IMR-90 (cell line): ENCODE results near the gene CCDC27. TPM values are rescaled to one million over a fixed set of nuclear protein-coding genes. Genes with fewer than 3 reads are reported as not detected.

Source experiments
- ATAC-seq: fragments of 200-7000 bp; cut with Tn5 transposase; 2 replicates; pipeline ENCODE4 v1.9.1; 2020; ENCODE audit warnings: low read depth, mild to moderate bottlenecking, moderate library complexity
- BruUV-seq: library from RNA; stranded (reverse); fragments of 400-500 nt; replicated peaks from 2 replicates; lab custom pipeline; 2021; lab: Mats Ljungman, UMichigan
- CTCF ChIA-PET: fragments of 300-600 bp; formaldehyde crosslinking; extraction: SDS; loops from one replicate; lab custom pipeline; 2021; ENCODE audit warnings: antibody characterized with exemption; lab: Yijun Ruan, JAX
- POLR2A ChIA-PET: fragments of 300-600 bp; sonication (Branson Sonifier 250); formaldehyde crosslinking; loops from one replicate; lab custom pipeline; 2022; ENCODE audit warnings: antibody characterized with exemption; ENCODE audit not compliant: unreplicated experiment; lab: Charles Lee
- DNase-seq: peaks from one replicate; pipeline ENCODE4 v3.0.0; 2013
- H2AFZ ChIP-seq: replicated peaks from 2 replicates; pipeline ENCODE3; 2013; ENCODE audit warnings: low read length, mild to moderate bottlenecking; ENCODE audit not compliant: poor library complexity
- H2AK5ac ChIP-seq: 2 replicates; pipeline ENCODE4 v1.6.1; 2013; ENCODE audit warnings: low read depth, low read length, inconsistent platforms
- H2AK9ac ChIP-seq: replicated peaks from 2 replicates; pipeline ENCODE3; 2013; ENCODE audit warnings: mild to moderate bottlenecking, low read depth, low read length, moderate library complexity; ENCODE audit not compliant: poor library complexity
- H2BK120ac ChIP-seq: 2 replicates; pipeline ENCODE4 v1.6.1; 2013; ENCODE audit warnings: low read depth, low read length, inconsistent platforms
- H2BK15ac ChIP-seq: 3 replicates; pipeline ENCODE4 v1.6.1; 2013; ENCODE audit warnings: low read depth, low read length, inconsistent platforms
- H2BK20ac ChIP-seq: 2 replicates; pipeline ENCODE4 v1.6.1; 2013; ENCODE audit warnings: low read depth, mild to moderate bottlenecking, inconsistent platforms, low read length, moderate library complexity
- H2BK5ac ChIP-seq: 2 replicates; pipeline ENCODE4 v1.6.1; 2013; ENCODE audit warnings: mild to moderate bottlenecking, low read depth, low read length, inconsistent platforms; ENCODE audit not compliant: poor library complexity, severe bottlenecking
- H3K14ac ChIP-seq: replicated peaks from 2 replicates; pipeline ENCODE4 v1.6.1; 2013; ENCODE audit warnings: low read depth, low read length, inconsistent platforms
- H3K18ac ChIP-seq: 2 replicates; pipeline ENCODE4 v1.6.1; 2013; ENCODE audit warnings: low read depth, low read length, control low read depth
- H3K23ac ChIP-seq: 2 replicates; pipeline ENCODE4 v1.6.1; 2013; ENCODE audit warnings: low read depth, low read length, inconsistent platforms
- H3K27ac ChIP-seq: 2 replicates; pipeline ENCODE4 v1.5.1; 2013; ENCODE audit warnings: mild to moderate bottlenecking, control low read depth, low read length; ENCODE audit not compliant: insufficient read depth
- H3K27me3 ChIP-seq: 2 replicates; pipeline ENCODE4 v1.6.1; 2013; ENCODE audit warnings: low read length; ENCODE audit not compliant: control insufficient read depth, insufficient read depth
- H3K36me3 ChIP-seq: 2 replicates; pipeline ENCODE4 v1.6.1; 2013; ENCODE audit warnings: low read length, mixed read lengths; ENCODE audit not compliant: control insufficient read depth, insufficient read depth
- H3K4ac ChIP-seq: 2 replicates; pipeline ENCODE4 v1.6.1; 2013; ENCODE audit warnings: low read depth, low read length, inconsistent platforms
- H3K4me1 ChIP-seq: 2 replicates; pipeline ENCODE4 v1.6.1; 2013; ENCODE audit warnings: low read length, mixed read lengths; ENCODE audit not compliant: control insufficient read depth, insufficient read depth
- H3K4me2 ChIP-seq: 2 replicates; pipeline ENCODE4 v1.6.1; 2013; ENCODE audit warnings: low read depth, mild to moderate bottlenecking, control low read depth, low read length, moderate library complexity
- H3K4me3 ChIP-seq: 2 replicates; pipeline ENCODE4 v1.5.1; 2013; ENCODE audit warnings: low read depth, mild to moderate bottlenecking, control low read depth, low read length, moderate library complexity; ENCODE audit not compliant: insufficient read depth
- H3K56ac ChIP-seq: 2 replicates; pipeline ENCODE4 v1.6.1; 2013; ENCODE audit warnings: low read length, inconsistent platforms; ENCODE audit not compliant: insufficient read depth; ENCODE audit errors: extremely low read depth
- H3K79me1 ChIP-seq, 2 experiments: 2 replicates each; pipeline ENCODE4 v1.6.1; 2013; ENCODE audit warnings: low read length in 2 of 2, inconsistent platforms in 1 of 2, low read depth in 1 of 2
- H3K9ac ChIP-seq: 2 replicates; pipeline ENCODE4 v1.6.1; 2013; ENCODE audit warnings: low read depth, low read length, control low read depth
- H3K9me1 ChIP-seq: 2 replicates; pipeline ENCODE4 v1.6.1; 2013; ENCODE audit warnings: low read length, inconsistent platforms; ENCODE audit not compliant: insufficient read depth
- H3K9me3 ChIP-seq: 2 replicates; pipeline ENCODE4 v1.6.1; 2013; ENCODE audit warnings: low read length; ENCODE audit not compliant: control insufficient read depth, insufficient read depth
- H4K20me1 ChIP-seq: 2 replicates; pipeline ENCODE4 v1.6.1; 2013; ENCODE audit warnings: low read length, inconsistent platforms; ENCODE audit not compliant: insufficient read depth
- H4K5ac ChIP-seq: 2 replicates; pipeline ENCODE4 v1.6.1; 2013; ENCODE audit warnings: mild to moderate bottlenecking, low read depth, low read length, control low read depth
- H4K8ac ChIP-seq, 2 experiments: 2 replicates each; pipeline ENCODE4 v1.6.1; 2013; ENCODE audit warnings: low read depth in 2 of 2, low read length in 2 of 2, control low read depth in 1 of 2, inconsistent platforms in 1 of 2
- H4K91ac ChIP-seq: 2 replicates; pipeline ENCODE4 v1.6.1; 2013; ENCODE audit warnings: low read depth, low read length, inconsistent platforms; ENCODE audit not compliant: insufficient read depth
- BHLHE40 ChIP-seq: fragments of 150-350 bp; IDR thresholded peaks from 2 replicates; pipeline ENCODE4 v1.6.1; 2016; ENCODE audit warnings: mild to moderate bottlenecking, low read depth, low read length
- CEBPB ChIP-seq: IDR thresholded peaks from 2 replicates; pipeline ENCODE4 v1.6.1; 2012; ENCODE audit warnings: low read depth, low read length, improper control_type of control experiment
- CHD1 ChIP-seq: IDR thresholded peaks from 2 replicates; pipeline ENCODE4 v1.6.1; 2012; ENCODE audit warnings: low read depth, low read length, improper control_type of control experiment
- FOS ChIP-seq: fragments of 150-350 bp; IDR thresholded peaks from 2 replicates; pipeline ENCODE4 v1.6.1; 2016; ENCODE audit warnings: low read depth, low read length
- MXI1 ChIP-seq: IDR thresholded peaks from 2 replicates; pipeline ENCODE4 v1.6.1; 2012; ENCODE audit warnings: low read depth, mild to moderate bottlenecking, low read length, moderate library complexity, borderline replicate concordance
- NFE2L2 ChIP-seq: fragments of 150-350 bp; IDR thresholded peaks from 2 replicates; pipeline ENCODE4 v1.6.1; 2016; ENCODE audit warnings: low read depth, mild to moderate bottlenecking, low read length
- RAD21 ChIP-seq: IDR thresholded peaks from 2 replicates; pipeline ENCODE4 v1.6.1; 2012; ENCODE audit warnings: low read length, improper control_type of control experiment
- RCOR1 ChIP-seq: IDR thresholded peaks from 2 replicates; pipeline ENCODE4 v1.6.1; 2012; ENCODE audit warnings: mild to moderate bottlenecking, low read length, improper control_type of control experiment; ENCODE audit not compliant: insufficient replicate concordance
- RFX5 ChIP-seq: IDR thresholded peaks from 2 replicates; pipeline ENCODE4 v1.8.0; 2012; ENCODE audit warnings: low read depth, mild to moderate bottlenecking, low read length, moderate library complexity
- SMC3 ChIP-seq: fragments of 150-350 bp; IDR thresholded peaks from 2 replicates; pipeline ENCODE4 v1.6.1; 2016; ENCODE audit warnings: low read depth, mild to moderate bottlenecking, antibody characterized with exemption, low read length, moderate library complexity
- WGBS, 2 experiments: methylation state at CpG; one replicate each; pipeline versions ENCODE4 v1.1.5 to v1.1.7; 2013; ENCODE audit warnings: missing lambda C conversion rate in 2 of 2; ENCODE audit not compliant: insufficient read length in 1 of 2; ENCODE audit errors: extremely low coverage in 2 of 2; 5-methylcytosine and 5-hydroxymethylcytosine counted together
- dilution Hi-C: fragments of 300-500 bp; cut with HindIII; formaldehyde crosslinking; loops from one replicate; pipeline ENCODE4 v1.14.3; 2018; ENCODE audit warnings: low sequenced_read_pairs; ENCODE audit not compliant: unreplicated experiment
- in situ Hi-C: fragments of 300-500 bp; cut with MboI; formaldehyde crosslinking; loops from 3 replicates; pipeline ENCODE4 v1.14.3; 2019; ENCODE audit warnings: low sequenced_read_pairs, inconsistent platforms, mixed read lengths
- intact Hi-C: fragments of 100-400 bp; cut with micrococcal nuclease; formaldehyde crosslinking; loops from 2 replicates; pipeline ENCODE4 v1.10.0; 2022
- polyA plus RNA-seq, 3 experiments: library from polyadenylated mRNA; depleted of rRNA; stranded (reverse); fragments of >200 nt; gene quantifications; 2 replicates each; pipeline ENCODE4 v1.2.3, GENCODE V29; 2012; ENCODE audit warnings: low replicate concordance in 1 of 3
- total RNA-seq: library from RNA; depleted of rRNA; stranded (reverse); fragments of >200 nt; gene quantifications from 2 replicates; pipeline ENCODE4 v1.2.3, GENCODE V29; 2012
- TF ChIP-seq, protein P1 (sequence below): fragments of 150-350 bp; IDR thresholded peaks from 2 replicates; pipeline ENCODE4 v1.6.1; 2017; ENCODE audit warnings: mild to moderate bottlenecking, antibody characterized with exemption, low read length, low read depth
- TF ChIP-seq, protein P2 (sequence below): fragments of 150-350 bp; IDR thresholded peaks from 2 replicates; pipeline ENCODE4 v1.6.1; 2016; ENCODE audit warnings: low read depth, mild to moderate bottlenecking, low read length, moderate library complexity, borderline replicate concordance

Gene CCDC27
- total and polyA plus RNA-seq, 2 of the 4 experiments (the other 2 are of a cell fraction): not detected

DNA sequence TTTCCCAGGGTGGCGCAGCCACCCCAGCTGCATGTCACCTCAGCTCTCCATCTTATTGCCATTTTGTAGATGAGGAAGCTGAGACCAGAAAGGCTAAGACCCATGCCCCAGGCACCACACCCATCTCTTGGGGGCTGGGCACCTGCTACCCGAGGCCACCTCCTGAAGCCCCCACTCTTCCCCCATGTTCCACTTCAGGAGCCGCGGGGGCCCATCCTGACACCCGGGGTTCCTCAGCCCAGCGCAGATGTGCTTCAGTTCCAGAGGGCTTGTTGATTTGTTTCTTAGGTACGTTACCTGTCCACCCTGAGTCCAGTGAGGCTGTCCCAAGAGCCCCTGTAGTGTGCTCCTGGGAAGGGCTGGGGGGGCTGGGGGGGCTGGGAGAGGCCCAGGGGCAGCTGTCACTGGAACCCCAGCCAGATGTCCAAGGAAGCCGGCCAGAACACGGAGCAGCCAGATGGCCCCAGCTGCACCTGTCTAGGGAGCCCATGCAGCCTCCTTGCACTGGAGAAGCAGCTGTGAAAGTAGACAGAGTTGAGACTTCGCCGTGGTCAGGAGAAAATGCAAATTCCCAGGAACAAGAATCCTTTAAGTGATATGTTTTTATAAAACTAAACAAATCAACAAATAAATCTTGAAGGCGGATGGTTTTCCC lies 17.1 kb upstream of the CCDC27 start:
- H2BK20ac ChIP-seq: no peak overlapping the region
- no peak overlapping the region for H3K4me3 ChIP-seq
- H2AFZ ChIP-seq: no peak overlapping the region
- H2BK5ac ChIP-seq: no peak overlapping the region
- peaks cover 27% of the 10 kb centered on the region for H3K36me3 ChIP-seq
- no peak overlapping the region for H3K9ac ChIP-seq
- no peak for DNase-seq
- no peak overlapping the region for H3K27ac ChIP-seq
- no peaks in the 10 kb centered on the region for H4K20me1 ChIP-seq
- no peak overlapping the region for H4K5ac ChIP-seq
- H3K27me3 ChIP-seq: no peaks in the 10 kb centered on the region; the same call in 1 of the 2 replicates
- BruUV-seq: no TSS peak
- H4K8ac ChIP-seq: no peak overlapping the region
- H3K4ac ChIP-seq: no peak overlapping the region
- no peak overlapping the region for H2BK120ac ChIP-seq
- H3K4me2 ChIP-seq: no peak overlapping the region
- H3K4me1 ChIP-seq: no peaks in the 10 kb centered on the region
- H3K79me1 ChIP-seq: no peaks in the 10 kb centered on the region
- H3K18ac ChIP-seq: no peak overlapping the region
- ATAC-seq: no peak
- H2AK9ac ChIP-seq: no peak overlapping the region
- in situ Hi-C loops (no loop called here), dilution Hi-C loops (no loop called here), intact Hi-C loops (no loop called here)
- no peak overlapping the region for H4K91ac ChIP-seq
- 60% methylated on average over 2 of the region's 12 CpGs; no CpG with 5 or more reads in 1 of the 2 experiments for WGBS, 2 experiments
- H3K9me3 ChIP-seq: no peaks in the 10 kb centered on the region
- H2AK5ac ChIP-seq: no peak overlapping the region
- H3K56ac ChIP-seq: no peak overlapping the region
- TF ChIP-seq FOS: no peak
- TF ChIP-seq, protein P1, sequence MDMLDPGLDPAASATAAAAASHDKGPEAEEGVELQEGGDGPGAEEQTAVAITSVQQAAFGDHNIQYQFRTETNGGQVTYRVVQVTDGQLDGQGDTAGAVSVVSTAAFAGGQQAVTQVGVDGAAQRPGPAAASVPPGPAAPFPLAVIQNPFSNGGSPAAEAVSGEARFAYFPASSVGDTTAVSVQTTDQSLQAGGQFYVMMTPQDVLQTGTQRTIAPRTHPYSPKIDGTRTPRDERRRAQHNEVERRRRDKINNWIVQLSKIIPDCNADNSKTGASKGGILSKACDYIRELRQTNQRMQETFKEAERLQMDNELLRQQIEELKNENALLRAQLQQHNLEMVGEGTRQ: no peak
- no peak for TF ChIP-seq SMC3
- TF ChIP-seq CHD1: no peak
- TF ChIP-seq RAD21: no peak
- TF ChIP-seq MXI1: no peak
- TF ChIP-seq CEBPB: no peak
- TF ChIP-seq RFX5: no peak
- TF ChIP-seq, protein P2, sequence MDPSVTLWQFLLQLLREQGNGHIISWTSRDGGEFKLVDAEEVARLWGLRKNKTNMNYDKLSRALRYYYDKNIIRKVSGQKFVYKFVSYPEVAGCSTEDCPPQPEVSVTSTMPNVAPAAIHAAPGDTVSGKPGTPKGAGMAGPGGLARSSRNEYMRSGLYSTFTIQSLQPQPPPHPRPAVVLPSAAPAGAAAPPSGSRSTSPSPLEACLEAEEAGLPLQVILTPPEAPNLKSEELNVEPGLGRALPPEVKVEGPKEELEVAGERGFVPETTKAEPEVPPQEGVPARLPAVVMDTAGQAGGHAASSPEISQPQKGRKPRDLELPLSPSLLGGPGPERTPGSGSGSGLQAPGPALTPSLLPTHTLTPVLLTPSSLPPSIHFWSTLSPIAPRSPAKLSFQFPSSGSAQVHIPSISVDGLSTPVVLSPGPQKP: no peak
- TF ChIP-seq BHLHE40: no peak
- TF ChIP-seq NFE2L2: no peak
- TF ChIP-seq RCOR1: no peak
- no peak overlapping the region for H3K23ac ChIP-seq
- H2BK15ac ChIP-seq: no peak overlapping the region
- POLR2A ChIA-PET: no interaction called here
- H3K9me1 ChIP-seq: no peaks in the 10 kb centered on the region
- CTCF ChIA-PET: interaction anchor here (0.5 kb wide), 1 partner anchor 1365 kb away, joined by 8 read pairs; no protein-coding TSS in a partner anchor
- no peak overlapping the region for H3K14ac ChIP-seq
